IMR-90 (cell line): ENCODE measurements around the gene CWC27. TPM values are rescaled to one million over a fixed set of nuclear protein-coding genes. Genes with fewer than 3 reads are reported as not detected.

Source experiments
- ATAC-seq: fragments of 200-7000 bp; cut with Tn5 transposase; 2 replicates; pipeline ENCODE4 v1.9.1; 2020; ENCODE audit warnings: low read depth, mild to moderate bottlenecking, moderate library complexity
- BruUV-seq: library from RNA; stranded (reverse); fragments of 400-500 nt; replicated peaks from 2 replicates; lab custom pipeline; 2021; lab: Mats Ljungman, UMichigan
- CTCF ChIA-PET: fragments of 300-600 bp; formaldehyde crosslinking; extraction: SDS; loops from one replicate; lab custom pipeline; 2021; ENCODE audit warnings: antibody characterized with exemption; lab: Yijun Ruan, JAX
- POLR2A ChIA-PET: fragments of 300-600 bp; sonication (Branson Sonifier 250); formaldehyde crosslinking; loops from one replicate; lab custom pipeline; 2022; ENCODE audit warnings: antibody characterized with exemption; ENCODE audit not compliant: unreplicated experiment; lab: Charles Lee
- DNase-seq: peaks from one replicate; pipeline ENCODE4 v3.0.0; 2013
- H2AFZ ChIP-seq: replicated peaks from 2 replicates; pipeline ENCODE3; 2013; ENCODE audit warnings: low read length, mild to moderate bottlenecking; ENCODE audit not compliant: poor library complexity
- H2AK5ac ChIP-seq: 2 replicates; pipeline ENCODE4 v1.6.1; 2013; ENCODE audit warnings: low read depth, low read length, inconsistent platforms
- H2AK9ac ChIP-seq: replicated peaks from 2 replicates; pipeline ENCODE3; 2013; ENCODE audit warnings: mild to moderate bottlenecking, low read depth, low read length, moderate library complexity; ENCODE audit not compliant: poor library complexity
- H2BK120ac ChIP-seq: 2 replicates; pipeline ENCODE4 v1.6.1; 2013; ENCODE audit warnings: low read depth, low read length, inconsistent platforms
- H2BK15ac ChIP-seq: 3 replicates; pipeline ENCODE4 v1.6.1; 2013; ENCODE audit warnings: low read depth, low read length, inconsistent platforms
- H2BK20ac ChIP-seq: 2 replicates; pipeline ENCODE4 v1.6.1; 2013; ENCODE audit warnings: low read depth, mild to moderate bottlenecking, inconsistent platforms, low read length, moderate library complexity
- H2BK5ac ChIP-seq: 2 replicates; pipeline ENCODE4 v1.6.1; 2013; ENCODE audit warnings: mild to moderate bottlenecking, low read depth, low read length, inconsistent platforms; ENCODE audit not compliant: poor library complexity, severe bottlenecking
- H3K14ac ChIP-seq: replicated peaks from 2 replicates; pipeline ENCODE4 v1.6.1; 2013; ENCODE audit warnings: low read depth, low read length, inconsistent platforms
- H3K18ac ChIP-seq: 2 replicates; pipeline ENCODE4 v1.6.1; 2013; ENCODE audit warnings: low read depth, low read length, control low read depth
- H3K23ac ChIP-seq: 2 replicates; pipeline ENCODE4 v1.6.1; 2013; ENCODE audit warnings: low read depth, low read length, inconsistent platforms
- H3K27ac ChIP-seq: 2 replicates; pipeline ENCODE4 v1.5.1; 2013; ENCODE audit warnings: mild to moderate bottlenecking, control low read depth, low read length; ENCODE audit not compliant: insufficient read depth
- H3K27me3 ChIP-seq: 2 replicates; pipeline ENCODE4 v1.6.1; 2013; ENCODE audit warnings: low read length; ENCODE audit not compliant: control insufficient read depth, insufficient read depth
- H3K36me3 ChIP-seq: 2 replicates; pipeline ENCODE4 v1.6.1; 2013; ENCODE audit warnings: low read length, mixed read lengths; ENCODE audit not compliant: control insufficient read depth, insufficient read depth
- H3K4ac ChIP-seq: 2 replicates; pipeline ENCODE4 v1.6.1; 2013; ENCODE audit warnings: low read depth, low read length, inconsistent platforms
- H3K4me1 ChIP-seq: 2 replicates; pipeline ENCODE4 v1.6.1; 2013; ENCODE audit warnings: low read length, mixed read lengths; ENCODE audit not compliant: control insufficient read depth, insufficient read depth
- H3K4me2 ChIP-seq: 2 replicates; pipeline ENCODE4 v1.6.1; 2013; ENCODE audit warnings: low read depth, mild to moderate bottlenecking, control low read depth, low read length, moderate library complexity
- H3K4me3 ChIP-seq: 2 replicates; pipeline ENCODE4 v1.5.1; 2013; ENCODE audit warnings: low read depth, mild to moderate bottlenecking, control low read depth, low read length, moderate library complexity; ENCODE audit not compliant: insufficient read depth
- H3K56ac ChIP-seq: 2 replicates; pipeline ENCODE4 v1.6.1; 2013; ENCODE audit warnings: low read length, inconsistent platforms; ENCODE audit not compliant: insufficient read depth; ENCODE audit errors: extremely low read depth
- H3K79me1 ChIP-seq, 2 experiments: 2 replicates each; pipeline ENCODE4 v1.6.1; 2013; ENCODE audit warnings: low read length in 2 of 2, inconsistent platforms in 1 of 2, low read depth in 1 of 2
- H3K9ac ChIP-seq: 2 replicates; pipeline ENCODE4 v1.6.1; 2013; ENCODE audit warnings: low read depth, low read length, control low read depth
- H3K9me1 ChIP-seq: 2 replicates; pipeline ENCODE4 v1.6.1; 2013; ENCODE audit warnings: low read length, inconsistent platforms; ENCODE audit not compliant: insufficient read depth
- H3K9me3 ChIP-seq: 2 replicates; pipeline ENCODE4 v1.6.1; 2013; ENCODE audit warnings: low read length; ENCODE audit not compliant: control insufficient read depth, insufficient read depth
- H4K20me1 ChIP-seq: 2 replicates; pipeline ENCODE4 v1.6.1; 2013; ENCODE audit warnings: low read length, inconsistent platforms; ENCODE audit not compliant: insufficient read depth
- H4K5ac ChIP-seq: 2 replicates; pipeline ENCODE4 v1.6.1; 2013; ENCODE audit warnings: mild to moderate bottlenecking, low read depth, low read length, control low read depth
- H4K8ac ChIP-seq, 2 experiments: 2 replicates each; pipeline ENCODE4 v1.6.1; 2013; ENCODE audit warnings: low read depth in 2 of 2, low read length in 2 of 2, control low read depth in 1 of 2, inconsistent platforms in 1 of 2
- H4K91ac ChIP-seq: 2 replicates; pipeline ENCODE4 v1.6.1; 2013; ENCODE audit warnings: low read depth, low read length, inconsistent platforms; ENCODE audit not compliant: insufficient read depth
- BHLHE40 ChIP-seq: fragments of 150-350 bp; IDR thresholded peaks from 2 replicates; pipeline ENCODE4 v1.6.1; 2016; ENCODE audit warnings: mild to moderate bottlenecking, low read depth, low read length
- CEBPB ChIP-seq: IDR thresholded peaks from 2 replicates; pipeline ENCODE4 v1.6.1; 2012; ENCODE audit warnings: low read depth, low read length, improper control_type of control experiment
- FOS ChIP-seq: fragments of 150-350 bp; IDR thresholded peaks from 2 replicates; pipeline ENCODE4 v1.6.1; 2016; ENCODE audit warnings: low read depth, low read length
- MAFK ChIP-seq: IDR thresholded peaks from 2 replicates; pipeline ENCODE4 v1.6.1; 2012; ENCODE audit warnings: low read depth, low read length, improper control_type of control experiment
- MAZ ChIP-seq: IDR thresholded peaks from 2 replicates; pipeline ENCODE4 v1.6.1; 2012; ENCODE audit warnings: low read depth, mild to moderate bottlenecking, low read length, improper control_type of control experiment, moderate library complexity, borderline replicate concordance
- POLR2A ChIP-seq: IDR thresholded peaks from 2 replicates; pipeline ENCODE4 v1.6.1; 2012; ENCODE audit warnings: mild to moderate bottlenecking, low read depth, low read length
- RAD21 ChIP-seq: IDR thresholded peaks from 2 replicates; pipeline ENCODE4 v1.6.1; 2012; ENCODE audit warnings: low read length, improper control_type of control experiment
- RCOR1 ChIP-seq: IDR thresholded peaks from 2 replicates; pipeline ENCODE4 v1.6.1; 2012; ENCODE audit warnings: mild to moderate bottlenecking, low read length, improper control_type of control experiment; ENCODE audit not compliant: insufficient replicate concordance
- SMC3 ChIP-seq: fragments of 150-350 bp; IDR thresholded peaks from 2 replicates; pipeline ENCODE4 v1.6.1; 2016; ENCODE audit warnings: low read depth, mild to moderate bottlenecking, antibody characterized with exemption, low read length, moderate library complexity
- WGBS, 2 experiments: methylation state at CpG; one replicate each; pipeline versions ENCODE4 v1.1.5 to v1.1.7; 2013; ENCODE audit warnings: missing lambda C conversion rate in 2 of 2; ENCODE audit not compliant: insufficient read length in 1 of 2; ENCODE audit errors: extremely low coverage in 2 of 2; 5-methylcytosine and 5-hydroxymethylcytosine counted together
- dilution Hi-C: fragments of 300-500 bp; cut with HindIII; formaldehyde crosslinking; loops from one replicate; pipeline ENCODE4 v1.14.3; 2018; ENCODE audit warnings: low sequenced_read_pairs; ENCODE audit not compliant: unreplicated experiment
- in situ Hi-C: fragments of 300-500 bp; cut with MboI; formaldehyde crosslinking; loops from 3 replicates; pipeline ENCODE4 v1.14.3; 2019; ENCODE audit warnings: low sequenced_read_pairs, inconsistent platforms, mixed read lengths
- intact Hi-C: fragments of 100-400 bp; cut with micrococcal nuclease; formaldehyde crosslinking; loops from 2 replicates; pipeline ENCODE4 v1.10.0; 2022
- polyA plus RNA-seq, 3 experiments: library from polyadenylated mRNA; depleted of rRNA; stranded (reverse); fragments of >200 nt; gene quantifications; 2 replicates each; pipeline ENCODE4 v1.2.3, GENCODE V29; 2012; ENCODE audit warnings: low replicate concordance in 1 of 3
- total RNA-seq: library from RNA; depleted of rRNA; stranded (reverse); fragments of >200 nt; gene quantifications from 2 replicates; pipeline ENCODE4 v1.2.3, GENCODE V29; 2012
- TF ChIP-seq, protein P1 (sequence below): fragments of 150-350 bp; IDR thresholded peaks from 2 replicates; pipeline ENCODE4 v1.6.1; 2016; ENCODE audit warnings: low read depth, mild to moderate bottlenecking, low read length, moderate library complexity, borderline replicate concordance

The CWC27 gene
- total and polyA plus RNA-seq, 2 of the 4 experiments (the other 2 are of a cell fraction), result 13.3 to 17.1 TPM

DNA sequence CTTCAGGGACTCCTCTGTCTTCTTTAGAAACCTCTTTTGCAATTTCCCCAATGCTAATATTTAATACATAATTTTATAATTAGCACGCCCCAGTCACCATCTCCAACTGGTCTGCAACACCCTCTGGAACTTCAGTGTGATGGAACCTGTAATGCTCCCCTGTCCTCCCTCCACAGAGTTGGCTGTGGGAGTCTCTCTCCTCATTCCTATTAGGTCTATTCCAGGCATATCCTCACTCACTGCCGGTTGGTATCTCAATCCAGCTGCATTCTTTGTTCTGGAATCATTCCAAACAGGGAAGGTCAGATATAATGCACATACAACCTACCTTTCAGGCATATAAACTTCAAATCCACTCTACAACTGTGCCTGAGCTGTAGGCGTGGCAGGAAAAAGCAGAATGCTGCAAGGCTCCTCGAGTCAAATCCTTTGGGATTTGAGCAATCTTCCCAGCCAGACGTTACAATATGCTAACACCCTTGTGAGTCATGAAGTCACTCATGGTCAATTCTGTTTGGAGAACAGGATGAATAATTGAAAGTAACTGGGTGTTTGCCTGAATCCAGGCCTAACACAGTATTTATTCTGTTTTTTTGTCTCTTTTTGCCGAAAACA is 293.8 kb downstream of the CWC27 start:
- dilution Hi-C loops (no loop called here), in situ Hi-C loops (no loop called here), intact Hi-C loops (no loop called here)
- Histone ChIP-seq H4K5ac (peak overlapping the region; percentile 73; the same call in 1 of the 2 replicates), H2BK15ac (peak overlapping the region; percentile 97), H3K4me2 (peak overlapping the region; percentile 38; the same call in 1 of the 2 replicates), H2AK9ac (peak overlapping the region; percentile 80), H3K4me3 (no peak overlapping the region), H2BK5ac (peak overlapping the region; percentile 93), H3K27ac (peak overlapping the region; percentile 80; the same call in 1 of the 2 replicates), H2AK5ac (peak overlapping the region; percentile 79), H3K79me1 (peaks cover 0 to 13% of the 10 kb centered on the region in 2 experiments; a peak in 2 of 4 replicates), H3K9ac (peak overlapping the region; percentile 30; the same call in 1 of the 2 replicates), H4K91ac (peak overlapping the region; percentile 88), H3K9me1 (peaks cover 18% of the 10 kb centered on the region), H3K23ac (peak overlapping the region; percentile 9; the same call in 1 of the 2 replicates), H3K36me3 (no peaks in the 10 kb centered on the region), H2BK20ac (peak overlapping the region; percentile 93), H3K4ac (peak overlapping the region; percentile 89), H3K18ac (peak overlapping the region; percentile 85; the same call in 1 of the 2 replicates), H4K8ac (peak overlapping the region; percentile 23 to 83; a peak in 3 of 4 replicates), H3K27me3 (no peaks in the 10 kb centered on the region), H4K20me1 (no peaks in the 10 kb centered on the region), H3K4me1 (peaks cover 16% of the 10 kb centered on the region; the same call in 1 of the 2 replicates), H3K56ac (peak overlapping the region; percentile 25), H3K14ac (peak overlapping the region; percentile 72), H2BK120ac (peak overlapping the region; percentile 80), H2AFZ (peak overlapping the region; percentile 83), H3K9me3 (no peaks in the 10 kb centered on the region)
- TF ChIP-seq BHLHE40 (peak; percentile 10; the same call in 1 of the 2 replicates), MAFK (no peak), POLR2A (no peak), RAD21 (no peak), CEBPB (peak; percentile 94), MAZ (no peak), RCOR1 (no peak), FOS (peak; percentile 76), SMC3 (no peak)
- TF ChIP-seq, protein P1, sequence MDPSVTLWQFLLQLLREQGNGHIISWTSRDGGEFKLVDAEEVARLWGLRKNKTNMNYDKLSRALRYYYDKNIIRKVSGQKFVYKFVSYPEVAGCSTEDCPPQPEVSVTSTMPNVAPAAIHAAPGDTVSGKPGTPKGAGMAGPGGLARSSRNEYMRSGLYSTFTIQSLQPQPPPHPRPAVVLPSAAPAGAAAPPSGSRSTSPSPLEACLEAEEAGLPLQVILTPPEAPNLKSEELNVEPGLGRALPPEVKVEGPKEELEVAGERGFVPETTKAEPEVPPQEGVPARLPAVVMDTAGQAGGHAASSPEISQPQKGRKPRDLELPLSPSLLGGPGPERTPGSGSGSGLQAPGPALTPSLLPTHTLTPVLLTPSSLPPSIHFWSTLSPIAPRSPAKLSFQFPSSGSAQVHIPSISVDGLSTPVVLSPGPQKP, result no peak
- ATAC-seq (peak; percentile 85), DNase-seq (peak; percentile 94)
- no TSS peak for BruUV-seq
- CTCF ChIA-PET, result interaction anchor here (0.6 kb wide), 1 partner anchor 88 kb away, joined by 3 read pairs; no protein-coding TSS in a partner anchor
- POLR2A ChIA-PET, result no interaction called here
- WGBS, 2 experiments, result no CpG with 5 or more reads among the region's 6 CpGs
